Epithelial cell of proximal tubule (primary cell): Measurements from ENCODE around the gene DLX5. TPM values are rescaled to one million over a fixed set of nuclear protein-coding genes. Genes with fewer than 3 reads are reported as not detected.

ENCODE experiments used
- DNase-seq: peaks from one replicate; pipeline ENCODE4 v3.0.0-alpha.2; 2011; ENCODE audit warnings: low read depth
- H3K4me3 ChIP-seq: 2 replicates; pipeline ENCODE4 v1.5.1; 2011; ENCODE audit warnings: low read depth, mild to moderate bottlenecking, low read length
- total RNA-seq: library from RNA; depleted of rRNA; stranded (reverse); fragments of >200 nt; gene quantifications from 2 replicates; pipeline ENCODE4 v1.2.3, GENCODE V29; 2015
- TF ChIP-seq, protein P1 (sequence below): conservative IDR thresholded peaks from 2 replicates; pipeline ENCODE4 v1.5.1; 2012; ENCODE audit warnings: low read depth, mild to moderate bottlenecking, low read length

Gene DLX5
- total RNA-seq, 1 donor from 2014 or later = not detected

- TF ChIP-seq, protein P1, sequence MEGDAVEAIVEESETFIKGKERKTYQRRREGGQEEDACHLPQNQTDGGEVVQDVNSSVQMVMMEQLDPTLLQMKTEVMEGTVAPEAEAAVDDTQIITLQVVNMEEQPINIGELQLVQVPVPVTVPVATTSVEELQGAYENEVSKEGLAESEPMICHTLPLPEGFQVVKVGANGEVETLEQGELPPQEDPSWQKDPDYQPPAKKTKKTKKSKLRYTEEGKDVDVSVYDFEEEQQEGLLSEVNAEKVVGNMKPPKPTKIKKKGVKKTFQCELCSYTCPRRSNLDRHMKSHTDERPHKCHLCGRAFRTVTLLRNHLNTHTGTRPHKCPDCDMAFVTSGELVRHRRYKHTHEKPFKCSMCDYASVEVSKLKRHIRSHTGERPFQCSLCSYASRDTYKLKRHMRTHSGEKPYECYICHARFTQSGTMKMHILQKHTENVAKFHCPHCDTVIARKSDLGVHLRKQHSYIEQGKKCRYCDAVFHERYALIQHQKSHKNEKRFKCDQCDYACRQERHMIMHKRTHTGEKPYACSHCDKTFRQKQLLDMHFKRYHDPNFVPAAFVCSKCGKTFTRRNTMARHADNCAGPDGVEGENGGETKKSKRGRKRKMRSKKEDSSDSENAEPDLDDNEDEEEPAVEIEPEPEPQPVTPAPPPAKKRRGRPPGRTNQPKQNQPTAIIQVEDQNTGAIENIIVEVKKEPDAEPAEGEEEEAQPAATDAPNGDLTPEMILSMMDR = no peak
- no peak overlapping the region for H3K4me3 ChIP-seq
- no peak for DNase-seq
Measured at GRCh38 chr7:97006816-97007582, 17.6 kb downstream of the DLX5 start.

DNA sequence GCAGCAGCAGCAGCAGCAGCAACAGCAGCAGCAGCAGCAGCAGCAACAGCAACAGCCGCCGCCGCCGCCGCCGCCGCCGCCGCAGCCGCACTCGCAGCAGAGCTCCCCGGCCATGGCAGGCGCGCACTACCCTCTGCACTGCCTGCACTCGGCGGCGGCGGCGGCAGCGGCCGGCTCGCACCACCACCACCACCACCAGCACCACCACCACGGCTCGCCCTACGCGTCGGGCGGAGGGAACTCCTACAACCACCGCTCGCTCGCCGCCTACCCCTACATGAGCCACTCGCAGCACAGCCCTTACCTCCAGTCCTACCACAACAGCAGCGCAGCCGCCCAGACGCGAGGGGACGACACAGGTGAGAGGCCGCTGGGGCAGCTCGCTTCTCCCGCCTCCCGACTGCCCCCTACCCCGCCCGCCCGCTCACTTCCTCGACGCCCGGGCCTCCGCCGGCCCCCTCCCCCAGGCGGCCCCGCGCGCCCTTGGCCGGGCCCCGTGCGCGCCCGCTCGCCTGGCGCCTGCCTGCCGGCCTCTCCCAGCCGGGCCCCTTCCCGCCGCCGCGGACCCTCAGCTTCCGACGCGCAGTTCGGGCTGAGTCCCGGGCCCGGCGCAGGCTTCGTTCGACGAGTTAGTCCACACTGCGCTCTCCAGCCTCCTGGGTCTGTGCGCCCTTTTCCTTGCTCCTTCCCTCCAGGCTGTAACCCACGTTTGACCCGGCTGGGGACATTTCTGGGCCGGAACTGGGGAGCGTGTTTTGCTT lies 18.4 kb downstream of the DLX5 start:
- peak overlapping the region; percentile 29 for H3K4me3 ChIP-seq
- TF ChIP-seq, protein P1 = no peak
- DNase-seq = no peak

DNA sequence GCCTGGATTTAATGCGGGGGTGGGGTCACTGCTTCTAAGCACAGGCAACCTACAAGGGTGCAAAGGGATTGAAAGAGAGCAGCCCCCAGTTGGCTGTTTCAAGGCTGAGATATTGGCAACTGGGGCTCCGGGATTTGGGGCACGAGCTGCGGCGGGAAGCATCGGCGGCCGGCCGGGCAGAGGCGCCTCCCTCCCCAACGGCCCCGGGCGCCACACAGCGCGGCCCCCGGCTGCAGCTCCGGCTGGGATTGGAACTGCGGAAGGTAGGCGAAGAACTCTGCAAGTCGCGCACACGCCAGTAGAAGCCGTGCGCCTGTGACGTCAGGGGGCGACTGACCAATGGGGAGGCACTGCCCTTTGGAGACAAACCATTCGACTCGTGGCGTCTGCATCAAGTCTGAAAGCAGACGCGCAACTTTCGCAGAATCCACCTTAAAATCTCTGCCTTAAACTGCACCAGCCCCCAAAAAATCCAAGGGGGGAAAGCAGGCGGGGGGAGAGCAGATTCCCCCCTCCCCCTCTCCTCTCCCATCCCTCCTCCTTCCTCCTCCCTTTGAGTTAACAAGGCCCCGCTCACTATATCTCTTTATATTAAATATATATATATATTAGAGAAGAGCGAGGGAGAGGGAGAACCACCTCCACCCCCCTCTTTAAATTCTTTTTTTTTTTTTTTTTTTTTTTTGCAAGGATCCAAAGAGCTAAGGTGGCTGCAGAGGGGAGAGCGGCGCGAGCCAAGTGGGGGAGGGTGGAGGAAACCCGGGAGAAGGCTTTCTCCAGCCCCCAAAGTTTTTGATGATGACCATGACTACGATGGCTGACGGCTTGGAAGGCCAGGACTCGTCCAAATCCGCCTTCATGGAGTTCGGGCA lies 19.2 kb downstream of the DLX5 start, which contains the start of gene DLX6:
Gene DLX6, plus strand, starts transcription at position 371 of the 872 bp plus-strand sequence. Its CDS starts 425 bp downstream, at position 796.
- TF ChIP-seq, protein P1 = no peak
- peak within 1 kb of the TSS; percentile 29 for H3K4me3 ChIP-seq
- DNase-seq = no peak

GRCh38 chr7:97004247-97005182 lies 20.1 kb downstream of the DLX5 start:
- TF ChIP-seq, protein P1 = no peak
- DNase-seq = no peak
- no peak overlapping the region for H3K4me3 ChIP-seq

DNA sequence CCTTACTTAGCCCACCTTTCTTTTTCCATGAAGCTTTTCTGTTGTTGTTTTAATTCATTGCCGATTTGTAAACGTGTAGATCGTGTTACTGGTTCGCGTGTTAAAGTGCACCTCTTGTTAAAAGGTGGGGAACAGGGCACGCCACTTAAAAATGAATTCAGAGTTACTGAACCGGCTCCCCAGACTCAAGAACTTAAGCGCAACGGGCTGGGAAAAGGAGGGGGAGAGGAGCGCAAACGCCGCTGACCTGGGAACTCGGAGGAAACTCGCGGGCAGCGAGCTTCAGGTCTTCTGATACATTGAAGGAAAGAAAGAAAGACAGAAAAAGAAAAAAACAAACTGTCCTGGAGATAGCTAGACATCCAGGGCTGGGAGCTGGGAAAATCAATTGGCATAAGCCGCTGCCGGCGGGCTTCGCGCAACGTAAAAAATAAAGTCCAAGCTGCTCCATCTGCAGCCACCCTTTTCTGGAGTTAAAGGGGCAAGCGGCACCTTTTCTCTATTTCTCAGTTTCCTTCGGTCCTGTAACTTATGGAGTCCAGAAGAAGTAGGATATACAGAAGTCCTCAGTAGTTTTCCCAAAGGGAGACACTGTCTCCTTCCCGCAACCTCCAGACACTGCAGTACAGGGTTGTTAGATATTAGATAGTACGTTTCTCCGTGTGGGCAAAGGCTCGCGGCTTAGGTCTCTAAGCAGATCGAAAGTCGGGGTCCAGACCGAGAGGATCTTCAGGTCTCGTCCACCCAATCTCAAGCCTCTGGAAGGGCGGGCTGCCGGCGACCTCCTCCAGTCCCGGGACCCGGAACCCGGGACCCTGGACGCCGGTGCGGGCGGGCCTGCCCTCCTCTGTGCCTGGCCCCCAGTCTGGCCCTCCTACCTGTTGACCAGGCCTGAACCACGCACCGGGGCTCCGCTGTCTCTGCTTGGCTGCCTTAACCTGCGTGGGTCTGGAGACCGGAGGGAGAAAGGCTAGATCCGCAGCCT lies 21.1 kb downstream of the DLX5 start:
- H3K4me3 ChIP-seq = no peak overlapping the region
- DNase-seq = no peak
- TF ChIP-seq, protein P1 = no peak
